Fibroblast of gingiva (primary cell): ENCODE measurements around the gene ITGA8.
"Not testable (repeated sequence)": the region's sequence is repeated elsewhere in the genome, so short reads cannot be mapped to it uniquely, and the experiment has no call there.

Experiments
- DNase-seq: peaks from one replicate; pipeline ENCODE4 v3.0.0-alpha.2; 2011; ENCODE audit warnings: low read depth

Gene ITGA8

DNA sequence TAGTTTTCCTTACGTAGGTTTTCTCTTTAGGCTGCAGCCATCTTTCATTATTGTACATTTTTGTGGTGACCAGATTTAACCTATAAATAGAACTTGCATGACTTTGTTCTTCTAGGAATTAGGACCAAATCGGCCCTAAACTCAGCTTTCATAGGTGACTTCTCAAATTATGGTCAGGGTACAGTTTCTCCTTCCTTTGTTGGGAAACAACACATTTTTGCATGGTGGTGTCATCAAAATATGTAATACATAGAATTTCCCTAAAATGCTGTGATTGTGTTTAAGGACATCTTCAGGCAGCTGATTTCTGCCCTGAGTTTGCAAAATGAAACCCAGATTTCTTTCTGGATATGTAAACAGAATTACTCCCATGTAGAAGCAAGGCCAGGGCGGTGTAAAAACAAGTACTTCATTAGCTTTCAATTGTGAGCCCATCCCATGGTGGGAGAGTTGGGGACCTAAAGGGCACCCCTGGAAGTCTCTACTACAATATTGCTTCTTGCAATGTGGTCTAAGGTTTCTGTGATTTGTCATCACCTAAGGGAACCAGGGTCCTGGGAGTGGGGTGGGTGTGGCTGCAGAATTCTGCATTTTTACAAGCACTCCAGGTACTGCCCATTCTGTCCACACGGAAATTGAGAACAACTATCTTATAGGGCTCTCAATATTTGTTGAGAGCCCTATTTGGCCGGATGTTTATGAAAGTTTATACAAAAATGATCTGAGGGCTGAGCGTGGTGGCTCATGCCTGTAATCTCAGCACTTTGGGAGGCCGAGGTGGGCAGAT is 227.7 kb downstream of the ITGA8 start:
- peak; percentile 61 for DNase-seq

GRCh38 chr10:15489431-15489830 is 230.3 kb downstream of the ITGA8 start:
- no peak for DNase-seq

- DNase-seq, result no peak
Measured at GRCh38 chr10:15487376-15487775, 232.3 kb downstream of the ITGA8 start.

DNA sequence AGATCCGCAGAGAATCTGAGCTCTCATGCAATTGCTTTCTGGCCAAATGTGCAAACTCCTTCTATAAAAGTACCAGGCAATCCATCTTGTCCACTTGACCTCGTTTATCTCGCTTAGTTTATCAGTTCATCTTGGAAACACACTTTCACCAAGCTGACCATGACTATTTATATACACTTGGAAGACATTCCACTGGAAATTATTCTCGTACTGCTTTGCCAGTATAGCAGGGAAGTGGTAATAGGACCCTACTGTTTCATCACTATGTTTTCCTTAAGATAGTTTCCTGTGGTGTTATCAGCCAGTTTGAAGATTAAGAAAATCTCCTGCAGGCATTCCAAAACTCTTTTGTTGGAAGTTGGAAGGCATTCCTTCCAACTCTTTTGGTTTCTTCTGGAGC is 233.3 kb downstream of the ITGA8 start:
- peak; percentile 74 for DNase-seq

- DNase-seq, result peak; percentile 90
Measured at GRCh38 chr10:15485684-15486316, 233.9 kb downstream of the ITGA8 start.

DNA sequence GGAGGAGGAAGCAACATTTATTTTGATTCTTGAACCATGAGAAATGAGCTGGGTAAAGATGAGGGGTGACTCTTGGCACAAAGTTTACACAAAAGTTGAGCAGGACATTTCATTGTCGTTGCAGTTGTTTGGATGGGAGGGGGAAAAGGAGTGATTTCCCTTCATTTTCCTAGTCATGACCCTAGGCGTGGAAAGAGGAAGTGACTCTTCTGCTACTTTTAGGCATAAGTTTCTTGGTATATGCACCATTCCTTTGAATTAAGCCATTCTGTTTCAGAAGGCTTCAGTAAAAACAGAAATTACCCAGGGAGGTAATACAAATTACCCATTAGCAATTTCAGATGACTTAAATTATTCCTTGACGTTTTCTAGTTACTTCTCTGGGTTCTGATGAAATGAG is 234.7 kb downstream of the ITGA8 start:
- DNase-seq, result no peak

DNA sequence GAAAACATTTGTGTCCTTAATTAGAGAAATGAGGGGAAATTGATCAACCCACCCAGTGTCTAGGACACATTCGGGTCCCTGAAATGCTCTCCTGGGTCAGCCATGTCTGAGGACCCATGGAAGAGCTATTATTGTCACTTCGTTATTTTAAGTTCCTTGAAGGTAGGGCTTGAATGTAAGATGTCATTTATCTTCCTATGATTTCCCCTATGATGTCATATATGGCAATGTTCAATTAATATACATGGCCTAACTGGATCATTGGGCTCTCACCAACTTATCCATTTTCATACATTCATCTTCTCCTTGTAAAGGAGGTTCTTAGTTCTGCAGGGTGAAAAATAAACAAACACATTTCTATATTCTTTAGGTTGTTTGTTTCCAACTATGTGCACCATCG is 235.6 kb downstream of the ITGA8 start:
- DNase-seq, result no peak

DNA sequence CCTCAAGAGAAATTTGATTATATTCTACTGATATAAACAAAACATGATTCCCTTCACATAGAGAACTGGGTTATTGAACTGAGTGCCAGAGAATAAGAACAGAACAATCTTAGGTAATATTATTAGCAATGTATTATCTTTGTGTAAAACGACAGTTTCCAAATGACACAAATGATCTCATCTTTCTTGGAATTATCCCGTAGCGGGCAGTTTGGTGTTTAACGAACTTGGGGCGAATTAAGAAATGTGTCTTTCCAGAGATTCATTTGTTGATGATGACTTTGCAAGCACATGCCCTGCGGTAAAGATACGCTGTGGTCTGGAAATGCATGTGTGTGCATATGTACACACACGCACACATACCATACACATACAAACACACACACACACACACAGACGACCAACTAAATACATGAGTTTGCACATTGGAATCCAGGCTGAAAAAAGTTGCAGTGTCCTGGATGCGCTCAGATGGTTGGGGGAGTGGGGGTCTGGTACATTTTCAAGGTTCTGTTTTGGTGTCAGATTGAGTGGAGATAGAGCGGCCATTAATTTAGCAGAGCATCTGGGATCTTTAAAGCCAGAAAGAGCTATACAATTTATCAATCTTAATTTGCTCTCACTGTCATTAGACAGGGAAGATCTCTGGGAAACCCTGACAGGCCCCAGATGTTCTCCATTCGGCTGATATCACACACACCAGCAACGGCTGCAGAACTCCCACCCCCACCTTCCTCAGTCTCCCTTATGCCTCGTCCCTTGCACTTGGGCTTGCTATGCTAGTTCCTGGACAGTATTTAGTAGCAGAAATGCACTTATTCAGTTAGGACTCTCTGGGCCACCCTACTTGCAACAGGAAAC is 236.3 kb downstream of the ITGA8 start:
- no peak for DNase-seq

DNA sequence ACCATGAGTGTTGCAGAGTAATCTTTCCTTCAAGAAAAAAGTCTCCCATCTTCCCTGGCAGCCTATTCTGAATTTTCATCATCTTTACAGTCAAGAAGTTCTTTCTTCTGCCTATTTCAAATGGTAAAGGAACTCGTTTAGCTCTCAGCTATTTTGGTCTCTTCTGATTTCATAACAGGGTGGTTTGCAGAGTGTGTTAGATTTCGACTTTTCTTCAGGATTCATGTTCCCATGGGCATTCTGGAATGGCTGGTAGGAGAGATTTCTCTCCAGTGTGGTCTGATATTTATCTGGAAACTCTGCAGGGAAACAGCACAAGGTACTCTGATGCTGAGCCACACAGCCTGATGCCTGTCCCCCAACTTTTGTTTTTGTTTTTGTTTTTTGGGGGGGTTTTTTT is 237.6 kb downstream of the ITGA8 start:
- DNase-seq, result peak; percentile 85

DNA sequence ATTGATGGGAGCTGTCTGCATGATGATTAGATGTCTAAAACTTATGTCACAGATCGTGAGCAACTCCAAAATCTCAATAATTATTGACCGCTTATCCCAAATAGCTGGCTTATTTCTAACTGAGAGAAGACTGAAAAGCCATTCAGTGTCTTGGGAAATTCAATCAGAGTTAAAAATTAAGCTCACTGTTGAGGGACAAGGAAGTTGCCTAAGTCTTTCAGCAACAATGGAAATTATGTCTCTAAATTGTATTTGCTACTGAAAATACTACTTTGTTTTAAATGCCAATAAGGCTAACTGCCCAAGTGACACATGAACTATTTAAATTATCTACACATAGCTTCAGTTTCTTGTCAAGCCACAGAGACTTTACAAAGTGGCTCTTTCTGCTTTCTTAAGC is 240.8 kb downstream of the ITGA8 start:
- no peak for DNase-seq

DNA sequence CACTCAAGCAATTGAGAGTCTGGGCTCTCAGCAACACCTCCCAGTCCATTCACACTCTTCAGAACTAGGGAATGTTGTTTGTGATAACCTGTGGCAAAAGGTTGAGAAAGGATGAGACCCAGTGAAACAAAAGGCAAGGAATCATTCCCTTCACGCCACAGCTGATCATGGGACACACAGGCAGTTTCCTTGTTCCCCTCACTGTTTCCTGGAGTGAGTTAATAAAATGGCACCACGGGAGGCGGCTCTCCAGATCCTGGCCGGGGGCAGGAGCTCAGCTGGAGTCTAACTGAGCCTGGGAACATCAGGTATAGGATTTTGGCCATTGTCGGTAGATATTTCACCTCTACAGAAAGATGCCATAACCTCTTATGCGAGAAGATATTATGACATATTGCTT is 241.3 kb downstream of the ITGA8 start:
- no peak for DNase-seq

DNA sequence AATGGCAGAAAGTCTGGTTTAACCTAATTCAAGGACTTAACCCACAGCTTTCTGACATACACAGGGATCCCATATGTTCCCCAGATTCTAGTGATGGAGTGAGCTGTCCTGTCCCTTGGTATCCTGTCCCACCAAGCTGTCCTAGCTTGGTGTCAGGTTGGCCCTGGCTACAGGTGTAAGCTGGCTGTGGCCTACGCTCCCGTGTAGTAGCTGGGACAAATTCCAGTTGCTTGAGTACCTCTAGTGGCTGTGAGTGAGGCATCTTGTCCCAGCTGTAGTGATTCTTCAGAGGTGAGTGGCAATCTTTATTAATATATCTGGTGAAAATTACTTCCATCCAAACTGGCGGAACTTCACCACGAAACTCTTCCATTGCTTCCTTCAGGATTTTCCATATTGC is 243.4 kb downstream of the ITGA8 start:
- no peak for DNase-seq

DNA sequence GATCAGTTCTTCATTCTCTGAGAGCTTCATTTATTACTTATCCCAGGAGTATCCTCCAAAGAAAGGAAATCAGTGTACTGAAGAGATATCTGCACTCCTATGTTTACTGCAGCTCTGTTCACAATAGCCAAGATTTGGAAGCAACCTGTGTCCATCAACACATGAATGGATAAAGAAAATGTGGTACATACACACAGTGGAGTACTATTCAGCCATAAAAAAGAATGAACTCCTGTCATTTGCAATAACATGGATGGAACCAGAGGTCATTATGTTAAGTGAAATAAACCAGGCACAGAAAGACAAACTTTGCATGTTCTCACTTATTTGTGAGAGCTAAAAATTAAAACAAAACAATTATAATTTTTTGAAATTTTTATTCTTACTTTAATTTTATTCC is 244.3 kb downstream of the ITGA8 start:
- DNase-seq, result not testable (repeated sequence)

DNA sequence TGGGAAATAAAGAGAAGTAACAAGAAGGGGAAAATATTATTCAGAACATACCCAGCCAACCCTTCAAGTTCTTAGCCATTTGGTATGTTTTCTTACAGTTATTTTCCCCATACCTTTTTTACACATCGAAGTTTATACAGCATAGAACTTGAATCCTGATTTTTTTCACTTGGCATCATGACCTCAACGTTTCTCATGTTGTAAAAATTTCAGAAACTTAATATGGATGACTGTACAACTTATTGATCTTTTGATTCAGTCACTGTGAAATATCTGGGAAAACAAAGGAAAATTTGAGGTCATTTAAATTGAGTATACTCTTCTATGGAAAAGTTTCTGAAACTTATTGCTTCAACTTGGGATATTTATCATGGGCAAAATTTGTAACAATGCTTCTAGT is 245.1 kb downstream of the ITGA8 start:
- DNase-seq, result no peak

GRCh38 chr10:15473396-15473767 is 246.3 kb downstream of the ITGA8 start:
- no peak for DNase-seq

DNA sequence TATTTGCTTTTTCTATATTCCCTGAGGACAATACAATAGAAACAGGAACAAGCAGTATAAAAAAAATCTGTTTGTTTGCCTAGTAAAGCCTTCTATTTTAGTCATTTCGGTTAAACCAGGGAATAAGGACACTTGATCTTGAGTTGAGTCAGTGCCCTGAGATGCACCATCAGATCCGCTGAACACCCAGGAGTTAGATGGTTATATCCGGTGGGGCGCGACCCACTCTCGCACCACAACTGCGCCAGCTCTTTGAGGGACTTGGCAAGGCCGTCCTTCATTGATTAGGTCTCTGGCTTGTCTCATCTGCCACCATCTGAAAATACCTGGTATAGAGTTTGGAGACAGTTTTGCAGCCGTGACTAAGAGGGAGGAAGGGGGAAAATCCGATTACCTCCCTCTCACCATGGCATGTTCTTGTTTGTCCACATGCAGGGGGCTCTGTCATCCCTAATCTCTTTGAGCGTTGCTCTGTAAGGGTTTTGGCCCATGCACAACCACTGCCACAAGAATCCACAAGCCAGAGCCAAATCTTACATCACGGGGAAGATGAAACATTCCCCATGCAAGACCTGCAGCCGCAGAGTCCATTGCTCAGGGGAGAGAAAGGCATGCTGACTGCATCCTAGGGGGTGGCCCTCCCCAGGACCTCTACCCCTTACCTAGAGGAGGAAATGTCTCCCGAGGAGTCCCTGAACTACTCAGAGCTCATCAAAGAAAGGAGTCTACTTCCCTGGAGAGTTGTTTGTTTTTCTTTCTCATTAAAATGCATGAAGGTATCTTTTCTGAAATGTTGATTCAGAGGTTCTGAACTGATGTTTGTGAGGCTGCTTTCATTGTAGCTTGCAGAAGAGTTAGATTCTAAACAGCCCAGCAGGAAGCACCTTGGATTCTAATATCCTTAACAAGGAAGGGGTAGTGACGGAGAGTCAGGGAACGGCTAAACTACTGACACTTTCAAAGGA is 247.0 kb downstream of the ITGA8 start:
- DNase-seq, result peak; percentile 83

- peak; percentile 60 for DNase-seq
Measured at GRCh38 chr10:15472008-15472407, 247.7 kb downstream of the ITGA8 start.

- no peak for DNase-seq
Measured at GRCh38 chr10:15469111-15469510, 250.6 kb downstream of the ITGA8 start.

DNA sequence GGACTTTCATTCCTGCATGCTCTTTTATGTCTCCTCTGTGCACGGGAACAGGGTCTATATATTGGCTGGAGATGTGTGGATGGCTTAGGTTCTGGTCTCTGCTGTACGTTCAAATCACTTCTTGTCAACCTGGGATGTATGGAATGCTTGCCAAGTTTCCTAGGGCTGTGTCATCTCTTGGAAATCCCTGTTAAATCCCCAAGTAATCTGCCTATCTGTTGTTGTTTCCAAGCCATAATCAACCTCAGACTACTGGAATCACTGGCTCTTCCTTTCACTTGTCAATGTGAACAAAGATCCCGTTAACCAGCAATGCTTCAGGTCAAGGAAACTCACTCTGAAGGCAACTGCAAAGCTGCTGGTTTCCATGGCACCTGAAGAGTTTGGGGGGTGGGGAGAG is 255.3 kb downstream of the ITGA8 start:
- no peak for DNase-seq
